HCT116 (cell line): ENCODE measurements around the gene TMEM229A.

ENCODE experiments used
- CTCF ChIP-seq, 3 experiments: fragments of 200-600 bp in 1 of 3; sonication (generic) in 1 of 3; IDR thresholded peaks in 2 of 3; conservative IDR thresholded peaks in 1 of 3; 2 replicates each; pipeline ENCODE4 v1.5.1; 2012 to 2017; ENCODE audit warnings: low read depth in 2 of 3, low read length in 2 of 3, antibody characterized with exemption in 1 of 3, borderline replicate concordance in 1 of 3, control low read depth in 1 of 3, mild to moderate bottlenecking in 1 of 3, mixed read lengths in 1 of 3, mixed run types in 1 of 3, moderate library complexity in 1 of 3; ENCODE audit not compliant: insufficient read depth in 1 of 3
- POLR2A ChIP-seq: IDR thresholded peaks from 2 replicates; pipeline ENCODE4 v1.7.0; 2011; ENCODE audit warnings: borderline replicate concordance; ENCODE audit not compliant: insufficient read depth, insufficient read length; ENCODE audit errors: extremely low read depth
- POLR2AphosphoS5 ChIP-seq: IDR thresholded peaks from 2 replicates; pipeline ENCODE4 v1.6.1; 2011; ENCODE audit warnings: mild to moderate bottlenecking, low read depth, low read length, moderate library complexity
- REST ChIP-seq: IDR thresholded peaks from 2 replicates; pipeline ENCODE4 v1.6.1; 2012; ENCODE audit warnings: low read depth
- YY1 ChIP-seq: IDR thresholded peaks from 2 replicates; pipeline ENCODE4 v1.6.1; 2011; ENCODE audit warnings: low read length, low read depth, moderate library complexity, mild to moderate bottlenecking; ENCODE audit not compliant: insufficient replicate concordance; ENCODE audit errors: extremely low read depth
- ZNF274 ChIP-seq: fragments of 200-500 bp; sonication (Bioruptor generic); IDR thresholded peaks from 2 replicates; pipeline ENCODE4 v1.6.1; 2014; ENCODE audit warnings: mild to moderate bottlenecking, low read depth, low read length, inconsistent platforms

GRCh38 chr7:124051681-124052377 lies 19.0 kb upstream of the TMEM229A start:
- no peak for TF ChIP-seq ZNF274
- no peak for TF ChIP-seq CTCF (IDR thresholded peaks at IDR 0.05 in 2 of 3, conservative IDR thresholded peaks at IDR 0.05 in 1 of 3; ENCODE audit: borderline replicate concordance in 1 of 3, insufficient read depth in 1 of 3, low read depth in 2 of 3, low read length in 2 of 3)
- TF ChIP-seq REST: no peak
- TF ChIP-seq YY1: no peak
- TF ChIP-seq POLR2A: no peak
- no peak for TF ChIP-seq POLR2AphosphoS5
